Neural cell (in vitro differentiated cells): ENCODE measurements around the gene TPRA1.

Source experiments
- POLR2AphosphoS5 ChIP-seq: IDR thresholded peaks from 2 replicates; pipeline ENCODE4 v1.6.1; 2012
- TAF1 ChIP-seq: IDR thresholded peaks from 2 replicates; pipeline ENCODE4 v1.6.1; 2012; ENCODE audit warnings: low read depth

GRCh38 chr3:127568586-127568985 lies 21.9 kb downstream of the TPRA1 start:
- TF ChIP-seq POLR2AphosphoS5 (no peak), TAF1 (no peak)
